Activated CD4-positive, alpha-beta T cell treated with anti-CD3 and anti-CD28 coated beads for 36 hours (primary cell): Measurements from ENCODE around the gene FGF12. TPM values are rescaled to one million over a fixed set of nuclear protein-coding genes. Genes with fewer than 3 reads are reported as not detected.
A peak's percentile ranks its signal among the peaks of the same experiment; 100 is the strongest.
"Not testable (repeated sequence)": the region's sequence is repeated elsewhere in the genome, so short reads cannot be mapped to it uniquely, and the experiment has no call there.

Experiments
- ATAC-seq: fragments of 200-7000 bp; cut with Tn5 transposase; one replicate; pipeline ENCODE4 v1.10.0; 2021; ENCODE audit warnings: mild to moderate bottlenecking, moderate library complexity
- CTCF ChIA-PET: fragments of 350-600 bp; sonication (Branson Sonifier 250); formaldehyde crosslinking; loops from one replicate; lab custom pipeline; 2021; ENCODE audit warnings: antibody characterized with exemption; lab: Charles Lee
- POLR2A ChIA-PET: fragments of 350-600 bp; sonication (Branson Sonifier 250); formaldehyde crosslinking; loops from one replicate; lab custom pipeline; 2021; ENCODE audit warnings: antibody characterized with exemption, inconsistent platforms; lab: Charles Lee
- DNase-seq: peaks from one replicate; pipeline ENCODE4 v3.0.0-alpha.2; 2020
- H3K27ac Mint-ChIP-seq: one replicate; pipeline ENCODE4 v1.8.0; 2021; ENCODE audit warnings: mixed read lengths
- H3K27me3 Mint-ChIP-seq: one replicate; pipeline ENCODE4 v1.8.0; 2021; ENCODE audit warnings: mixed read lengths
- H3K36me3 Mint-ChIP-seq: one replicate; pipeline ENCODE4 v1.8.0; 2021; ENCODE audit warnings: low read depth, mixed read lengths
- H3K4me1 Mint-ChIP-seq: one replicate; pipeline ENCODE4 v1.8.0; 2021; ENCODE audit warnings: mixed read lengths
- H3K4me3 Mint-ChIP-seq: one replicate; pipeline ENCODE4 v1.8.0; 2021; ENCODE audit warnings: mild to moderate bottlenecking, moderate library complexity, mixed read lengths
- H3K9me3 Mint-ChIP-seq: one replicate; pipeline ENCODE4 v1.8.0; 2021; ENCODE audit warnings: low read depth, mixed read lengths
- intact Hi-C, 2 experiments: fragments of 100-400 bp; cut with DNase I in 1 of 2; cut with micrococcal nuclease in 1 of 2; formaldehyde crosslinking; loops; one replicate each; pipeline versions ENCODE4 v1.14.2 to v1.15.1; 2022 to 2024; cut with DNase I, micrococcal nuclease
- total RNA-seq, 2 experiments: library from RNA; stranded (reverse); gene quantifications; one replicate each; pipeline ENCODE4 v1.2.3, GENCODE V29; 2021

Gene FGF12
- total RNA-seq, 2 experiments from 2014 or later, result not detected

GRCh38 chr3:192577271-192577670 is 150.1 kb downstream of the FGF12 start:
- no peaks in the 10 kb centered on the region for H3K36me3 Mint-ChIP-seq
- intact Hi-C loops, result no loop called here

GRCh38 chr3:192576704-192577103 is 150.6 kb downstream of the FGF12 start:
- ATAC-seq, H3K36me3 Mint-ChIP-seq, H3K4me1 Mint-ChIP-seq, DNase-seq, H3K27me3 Mint-ChIP-seq, POLR2A ChIA-PET, intact Hi-C loops, H3K9me3 Mint-ChIP-seq, H3K27ac Mint-ChIP-seq, H3K4me3 Mint-ChIP-seq: not testable (repeated sequence)
- CTCF ChIA-PET, result interaction anchor here (0.6 kb wide), 1 partner anchor 10 kb away, joined by 3 read pairs; no protein-coding TSS in a partner anchor

More at GRCh38 chr3:192577271-192577670, 150.1 kb downstream of the FGF12 start:
- no peaks in the 10 kb centered on the region for H3K4me1 Mint-ChIP-seq
- H3K9me3 Mint-ChIP-seq, result peaks cover 3% of the 10 kb centered on the region
- no peak overlapping the region for H3K4me3 Mint-ChIP-seq
- peaks cover 2% of the 10 kb centered on the region for H3K27me3 Mint-ChIP-seq
- ChIA-PET POLR2A (no interaction called here), CTCF (no interaction called here)
- DNase-seq, result no peak
- no peak for ATAC-seq
- H3K27ac Mint-ChIP-seq, result no peak overlapping the region

GRCh38 chr3:192575879-192576506 is 151.3 kb downstream of the FGF12 start:
- CTCF ChIA-PET, result interaction anchor here (0.6 kb wide), 1 partner anchor 10 kb away, joined by 3 read pairs; no protein-coding TSS in a partner anchor
- Mint-ChIP-seq H3K27ac (no peak overlapping the region), H3K36me3 (no peaks in the 10 kb centered on the region), H3K27me3 (peaks cover 11% of the 10 kb centered on the region), H3K4me3 (no peak overlapping the region), H3K9me3 (peaks cover 3% of the 10 kb centered on the region), H3K4me1 (peaks cover 5% of the 10 kb centered on the region)
- ATAC-seq (no peak), DNase-seq (no peak)
- POLR2A ChIA-PET, result no interaction called here
- intact Hi-C loops, result no loop called here

GRCh38 chr3:192573240-192573639 is 154.1 kb downstream of the FGF12 start:
- Mint-ChIP-seq H3K4me3 (no peak overlapping the region), H3K27ac (no peak overlapping the region), H3K36me3 (no peaks in the 10 kb centered on the region), H3K9me3 (peaks cover 3% of the 10 kb centered on the region), H3K27me3 (peaks cover 21% of the 10 kb centered on the region), H3K4me1 (peaks cover 7% of the 10 kb centered on the region)
- CTCF ChIA-PET, result no interaction called here
- intact Hi-C loops, result no loop called here
- DNase-seq (no peak), ATAC-seq (no peak)
- POLR2A ChIA-PET, result no interaction called here

GRCh38 chr3:192570821-192571791 is 156.2 kb downstream of the FGF12 start:
- Mint-ChIP-seq H3K36me3 (no peaks in the 10 kb centered on the region), H3K9me3 (no peaks in the 10 kb centered on the region), H3K27me3 (peaks cover 21% of the 10 kb centered on the region), H3K4me3 (peak overlapping the region; percentile 32), H3K4me1 (peaks cover 7% of the 10 kb centered on the region), H3K27ac (no peak overlapping the region)
- CTCF ChIA-PET, result interaction anchor here (0.5 to 1.3 kb wide), 4 partner anchors 12 to 980 kb away, joined by 3 to 5 read pairs (median 4); no protein-coding TSS in a partner anchor
- POLR2A ChIA-PET, result interaction anchor here (0.6 kb wide), 1 partner anchor 795 kb away, joined by 9 read pairs; no protein-coding TSS in a partner anchor
- ATAC-seq, result no peak
- DNase-seq, result peak; percentile 9
- intact Hi-C loops, result no loop called here

GRCh38 chr3:192570315-192570714 is 157.0 kb downstream of the FGF12 start:
- Mint-ChIP-seq H3K27ac (no peak overlapping the region), H3K4me1 (peaks cover 7% of the 10 kb centered on the region), H3K9me3 (no peaks in the 10 kb centered on the region), H3K4me3 (no peak overlapping the region), H3K36me3 (no peaks in the 10 kb centered on the region), H3K27me3 (peaks cover 21% of the 10 kb centered on the region)
- no peak for DNase-seq
- intact Hi-C loops, result no loop called here
- CTCF ChIA-PET, result no interaction called here
- ATAC-seq, result no peak
- POLR2A ChIA-PET, result no interaction called here

GRCh38 chr3:192566706-192567290 is 160.5 kb downstream of the FGF12 start:
- peak; percentile 83 for ATAC-seq
- peak; percentile 83 for DNase-seq
- Mint-ChIP-seq H3K36me3 (no peaks in the 10 kb centered on the region), H3K4me3 (no peak overlapping the region), H3K4me1 (peaks cover 7% of the 10 kb centered on the region), H3K27ac (no peak overlapping the region), H3K27me3 (peaks cover 16% of the 10 kb centered on the region), H3K9me3 (no peaks in the 10 kb centered on the region)
- CTCF ChIA-PET, result interaction anchor here (0.6 to 2.0 kb wide), 4 partner anchors 237 to 479 kb away, joined by 3 to 5 read pairs (median 4); no protein-coding TSS in a partner anchor
- POLR2A ChIA-PET, result no interaction called here
- intact Hi-C loops, result loop anchor here (1.0 to 2.0 kb wide), 5 partner anchors 99 to 1006 kb away; no protein-coding TSS in a partner anchor

- H3K27ac Mint-ChIP-seq, result no peak overlapping the region
- no peaks in the 10 kb centered on the region for H3K9me3 Mint-ChIP-seq
- H3K4me1 Mint-ChIP-seq, result no peaks in the 10 kb centered on the region
- H3K27me3 Mint-ChIP-seq, result peaks cover 3% of the 10 kb centered on the region
- no peaks in the 10 kb centered on the region for H3K36me3 Mint-ChIP-seq
- ChIA-PET CTCF (interaction anchor here (1.1 kb wide), 1 partner anchor 1008 kb away, joined by 4 read pairs; no protein-coding TSS in a partner anchor), POLR2A (no interaction called here)
- no peak overlapping the region for H3K4me3 Mint-ChIP-seq
- DNase-seq (no peak), ATAC-seq (no peak)
- intact Hi-C loops, result no loop called here
Measured at GRCh38 chr3:192564611-192565010, 162.7 kb downstream of the FGF12 start.

GRCh38 chr3:192563417-192563816 is 163.9 kb downstream of the FGF12 start:
- no peaks in the 10 kb centered on the region for H3K4me1 Mint-ChIP-seq
- no peaks in the 10 kb centered on the region for H3K36me3 Mint-ChIP-seq
- CTCF ChIA-PET, result interaction anchor here (1.0 kb wide), 1 partner anchor 240 kb away, joined by 3 read pairs; no protein-coding TSS in a partner anchor
- DNase-seq, result no peak
- intact Hi-C loops, result no loop called here
- H3K9me3 Mint-ChIP-seq, result no peaks in the 10 kb centered on the region
- H3K27me3 Mint-ChIP-seq, result no peaks in the 10 kb centered on the region
- ATAC-seq, result no peak
- H3K4me3 Mint-ChIP-seq, result no peak overlapping the region
- no peak overlapping the region for H3K27ac Mint-ChIP-seq
- POLR2A ChIA-PET, result no interaction called here

- ChIA-PET CTCF (no interaction called here), POLR2A (no interaction called here)
- no peaks in the 10 kb centered on the region for H3K36me3 Mint-ChIP-seq
- ATAC-seq, result no peak
- no peaks in the 10 kb centered on the region for H3K4me1 Mint-ChIP-seq
- H3K27me3 Mint-ChIP-seq, result peaks cover 10% of the 10 kb centered on the region
- peaks cover 4% of the 10 kb centered on the region for H3K9me3 Mint-ChIP-seq
- H3K27ac Mint-ChIP-seq, result no peak overlapping the region
- no peak for DNase-seq
- no peak overlapping the region for H3K4me3 Mint-ChIP-seq
- intact Hi-C loops, result no loop called here
Measured at GRCh38 chr3:192553707-192554106, 173.6 kb downstream of the FGF12 start.

- ATAC-seq (no peak), DNase-seq (no peak)
- Mint-ChIP-seq H3K9me3 (peaks cover 4% of the 10 kb centered on the region), H3K4me3 (no peak overlapping the region), H3K27me3 (peaks cover 11% of the 10 kb centered on the region), H3K27ac (no peak overlapping the region), H3K4me1 (no peaks in the 10 kb centered on the region), H3K36me3 (no peaks in the 10 kb centered on the region)
- CTCF ChIA-PET, result no interaction called here
- intact Hi-C loops, result no loop called here
- POLR2A ChIA-PET, result no interaction called here
Measured at GRCh38 chr3:192550356-192550755, 177.0 kb downstream of the FGF12 start.
